ENCODE measurements around the gene HLF. TPM values are rescaled to one million over a fixed set of nuclear protein-coding genes. Genes with fewer than 3 reads are reported as not detected.

HLF gene
- total RNA-seq, 5 donors from 2014 or later (not counting 1 experiment from before 2014, with no cell fraction given): 0.55 to 5.2 (median 2.5) TPM

DNA sequence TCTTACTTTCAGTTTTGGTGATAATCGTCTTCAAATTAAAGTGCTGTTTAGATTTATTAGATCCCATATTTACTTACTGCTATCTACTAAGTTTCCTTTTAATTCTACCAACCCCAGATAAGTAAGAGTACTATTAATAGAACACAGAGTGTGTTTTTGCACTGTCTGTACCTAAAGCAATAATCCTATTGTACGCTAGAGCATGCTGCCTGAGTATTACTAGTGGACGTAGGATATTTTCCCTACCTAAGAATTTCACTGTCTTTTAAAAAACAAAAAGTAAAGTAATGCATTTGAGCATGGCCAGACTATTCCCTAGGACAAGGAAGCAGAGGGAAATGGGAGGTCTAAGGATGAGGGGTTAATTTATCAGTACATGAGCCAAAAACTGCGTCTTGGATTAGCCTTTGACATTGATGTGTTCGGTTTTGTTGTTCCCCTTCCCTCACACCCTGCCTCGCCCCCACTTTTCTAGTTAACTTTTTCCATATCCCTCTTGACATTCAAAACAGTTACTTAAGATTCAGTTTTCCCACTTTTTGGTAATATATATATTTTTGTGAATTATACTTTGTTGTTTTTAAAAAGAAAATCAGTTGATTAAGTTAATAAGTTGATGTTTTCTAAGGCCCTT is 56.8 kb downstream of the HLF start:
- CTCF ChIA-PET: no interaction called here
- Histone ChIP-seq H3K36me3 (ENCODE audit: control insufficient read depth in 2 of 2, extremely low read depth in 1 of 2, insufficient read depth in 1 of 2, low read length in 1 of 2) (no peaks in the 10 kb centered on the region), H3K4me3 (ENCODE audit: control insufficient read depth in 1 of 2, extremely low read depth in 1 of 2, low read length in 1 of 2) (no peak overlapping the region), H3K27me3 (replicated peaks in 1 of 2; ENCODE audit: control insufficient read depth in 2 of 2, extremely low read depth in 1 of 2, insufficient read depth in 2 of 2, low read length in 1 of 2) (no peaks in the 10 kb centered on the region), H3K4me1 (ENCODE audit: control insufficient read depth in 1 of 2, extremely low read depth in 1 of 2, insufficient read depth in 2 of 2, low read length in 2 of 2) (no peaks in the 10 kb centered on the region), H3K9me3 (no peaks in the 10 kb centered on the region), H3K27ac (ENCODE audit: low read length) (no peak overlapping the region)
- H3K27ac Mint-ChIP-seq: no peak overlapping the region
- H3K36me3 Mint-ChIP-seq: no peaks in the 10 kb centered on the region
- no peak for DNase-seq
- no peak overlapping the region for H3K4me3 Mint-ChIP-seq
- no peaks in the 10 kb centered on the region for H3K9me3 Mint-ChIP-seq
- H3K27me3 Mint-ChIP-seq: peaks cover 0 to 9% of the 10 kb centered on the region in 2 donors
- no peak for ATAC-seq (replicated peaks in 1 of 4)
- WGBS (ENCODE audit: insufficient coverage): no CpG with 5 or more reads among the region's 6 CpGs
- H3K4me1 Mint-ChIP-seq: no peaks in the 10 kb centered on the region
- POLR2A ChIA-PET: no interaction called here

DNA sequence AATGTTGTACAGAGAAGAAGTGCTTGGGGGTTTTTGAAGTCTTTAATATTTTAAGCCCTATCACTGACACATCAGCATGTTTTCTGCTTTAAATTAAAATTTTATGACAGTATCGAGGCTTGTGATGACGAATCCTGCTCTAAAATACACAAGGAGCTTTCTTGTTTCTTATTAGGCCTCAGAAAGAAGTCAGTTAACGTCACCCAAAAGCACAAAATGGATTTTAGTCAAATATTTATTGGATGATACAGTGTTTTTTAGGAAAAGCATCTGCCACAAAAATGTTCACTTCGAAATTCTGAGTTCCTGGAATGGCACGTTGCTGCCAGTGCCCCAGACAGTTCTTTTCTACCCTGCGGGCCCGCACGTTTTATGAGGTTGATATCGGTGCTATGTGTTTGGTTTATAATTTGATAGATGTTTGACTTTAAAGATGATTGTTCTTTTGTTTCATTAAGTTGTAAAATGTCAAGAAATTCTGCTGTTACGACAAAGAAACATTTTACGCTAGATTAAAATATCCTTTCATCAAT is 57.8 kb downstream of the HLF start:
- WGBS (ENCODE audit: insufficient coverage): 70% methylated on average over 2 of the region's 11 CpGs
- CTCF ChIA-PET: no interaction called here
- no peak for DNase-seq

DNA sequence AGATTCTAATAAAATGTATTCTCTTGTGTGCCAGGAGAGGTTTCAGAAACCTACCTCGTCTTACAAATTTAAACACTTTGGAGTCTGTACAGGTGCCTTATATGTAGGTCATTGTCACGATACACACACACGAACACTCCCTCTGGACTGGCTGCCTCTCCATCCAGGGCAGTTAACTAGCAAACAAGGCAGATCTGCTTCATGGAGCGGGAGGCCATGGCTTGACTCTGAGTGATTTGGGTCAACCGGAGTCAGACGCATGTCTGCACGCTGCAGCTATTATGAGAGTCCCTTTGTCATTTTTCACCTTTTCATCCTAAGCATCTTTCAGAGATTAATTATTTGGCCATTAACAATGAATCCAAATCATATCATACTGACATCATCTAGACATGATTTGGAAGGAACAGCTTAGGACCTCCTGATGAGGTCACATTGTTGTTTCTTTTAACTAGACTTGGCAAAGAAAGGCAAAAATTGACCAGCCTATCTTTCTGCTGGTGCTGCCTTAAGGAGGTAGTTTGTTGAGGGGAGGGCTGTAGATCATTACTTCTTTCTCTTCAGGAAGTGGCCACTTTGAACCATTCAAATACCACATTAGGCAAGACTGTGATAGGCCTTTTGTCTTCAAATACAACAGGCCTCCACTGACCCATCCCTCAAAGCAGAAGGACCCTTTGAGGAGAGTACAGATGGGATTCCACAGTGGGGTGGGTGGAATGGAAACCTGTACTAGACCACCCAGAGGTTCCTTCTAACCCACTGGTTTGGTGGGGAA is 58.9 kb downstream of the HLF start:
- H3K4me3 Mint-ChIP-seq: no peak overlapping the region
- no peak overlapping the region for H3K27ac Mint-ChIP-seq
- peaks cover 0 to 11% of the 10 kb centered on the region in 2 donors for H3K27me3 Mint-ChIP-seq
- H3K4me3 ChIP-seq (ENCODE audit: control insufficient read depth in 1 of 2, extremely low read depth in 1 of 2, low read length in 1 of 2): no peak overlapping the region
- no peaks in the 10 kb centered on the region for H3K27me3 ChIP-seq (replicated peaks in 1 of 2; ENCODE audit: control insufficient read depth in 2 of 2, extremely low read depth in 1 of 2, insufficient read depth in 2 of 2, low read length in 1 of 2)
- no peaks in the 10 kb centered on the region for H3K9me3 ChIP-seq
- no peaks in the 10 kb centered on the region for H3K36me3 Mint-ChIP-seq
- no peak for ATAC-seq (replicated peaks in 1 of 4)
- H3K27ac ChIP-seq (ENCODE audit: low read length): no peak overlapping the region
- H3K9me3 Mint-ChIP-seq: peaks cover 0 to 5% (median 2%) of the 10 kb centered on the region in 3 donors
- no peak for DNase-seq
- H3K4me1 Mint-ChIP-seq: no peaks in the 10 kb centered on the region
- CTCF ChIA-PET: interaction anchor here in 1 of 2 donors (0.6 kb wide), 1 partner anchor 332 kb away, joined by 3 read pairs; no protein-coding TSS in a partner anchor
- WGBS (ENCODE audit: insufficient coverage): 100% methylated on average over 3 of the region's 7 CpGs
- POLR2A ChIA-PET: no interaction called here
- H3K4me1 ChIP-seq (ENCODE audit: control insufficient read depth in 1 of 2, extremely low read depth in 1 of 2, insufficient read depth in 2 of 2, low read length in 2 of 2): no peaks in the 10 kb centered on the region
- no peaks in the 10 kb centered on the region for H3K36me3 ChIP-seq (ENCODE audit: control insufficient read depth in 2 of 2, extremely low read depth in 1 of 2, insufficient read depth in 1 of 2, low read length in 1 of 2)

More for the DNA sequence above, 57.8 kb downstream of the HLF start:
- Mint-ChIP-seq H3K27ac (no peak overlapping the region), H3K36me3 (no peaks in the 10 kb centered on the region), H3K27me3 (peaks cover 0 to 13% of the 10 kb centered on the region in 2 donors), H3K4me1 (no peaks in the 10 kb centered on the region), H3K4me3 (no peak overlapping the region), H3K9me3 (no peaks in the 10 kb centered on the region)
- Histone ChIP-seq H3K36me3 (ENCODE audit: control insufficient read depth in 2 of 2, extremely low read depth in 1 of 2, insufficient read depth in 1 of 2, low read length in 1 of 2) (no peaks in the 10 kb centered on the region), H3K27me3 (replicated peaks in 1 of 2; ENCODE audit: control insufficient read depth in 2 of 2, extremely low read depth in 1 of 2, insufficient read depth in 2 of 2, low read length in 1 of 2) (no peaks in the 10 kb centered on the region), H3K9me3 (no peaks in the 10 kb centered on the region), H3K4me3 (ENCODE audit: control insufficient read depth in 1 of 2, extremely low read depth in 1 of 2, low read length in 1 of 2) (no peak overlapping the region), H3K4me1 (ENCODE audit: control insufficient read depth in 1 of 2, extremely low read depth in 1 of 2, insufficient read depth in 2 of 2, low read length in 2 of 2) (no peaks in the 10 kb centered on the region), H3K27ac (ENCODE audit: low read length) (no peak overlapping the region)
- no peak for ATAC-seq (replicated peaks in 1 of 4)
- POLR2A ChIA-PET: interaction anchor here in 1 of 2 donors (0.6 kb wide), 1 partner anchor 311 kb away, joined by 3 read pairs; no protein-coding TSS in a partner anchor

DNA sequence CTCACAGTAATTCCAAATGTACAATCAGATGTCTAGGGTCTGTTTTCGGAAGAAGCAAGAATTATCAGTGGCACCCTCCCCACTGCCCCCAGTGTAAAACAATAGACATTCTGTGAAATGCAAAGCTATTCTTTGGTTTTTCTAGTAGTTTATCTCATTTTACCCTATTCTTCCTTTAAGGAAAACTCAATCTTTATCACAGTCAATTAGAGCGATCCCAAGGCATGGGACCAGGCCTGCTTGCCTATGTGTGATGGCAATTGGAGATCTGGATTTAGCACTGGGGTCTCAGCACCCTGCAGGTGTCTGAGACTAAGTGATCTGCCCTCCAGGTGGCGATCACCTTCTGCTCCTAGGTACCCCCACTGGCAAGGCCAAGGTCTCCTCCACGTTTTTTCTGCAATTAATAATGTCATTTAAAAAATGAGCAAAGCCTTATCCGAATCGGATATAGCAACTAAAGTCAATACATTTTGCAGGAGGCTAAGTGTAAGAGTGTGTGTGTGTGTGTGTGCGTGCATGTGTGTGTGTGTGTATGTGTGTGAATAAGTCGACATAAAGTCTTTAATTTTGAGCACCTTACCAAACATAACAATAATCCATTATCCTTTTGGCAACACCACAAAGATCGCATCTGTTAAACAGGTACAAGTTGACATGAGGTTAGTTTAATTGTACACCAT is 59.7 kb downstream of the HLF start:
- H3K4me1 Mint-ChIP-seq: no peaks in the 10 kb centered on the region
- Histone ChIP-seq H3K27me3 (replicated peaks in 1 of 2; ENCODE audit: control insufficient read depth in 2 of 2, extremely low read depth in 1 of 2, insufficient read depth in 2 of 2, low read length in 1 of 2) (no peaks in the 10 kb centered on the region), H3K9me3 (no peaks in the 10 kb centered on the region), H3K27ac (ENCODE audit: low read length) (no peak overlapping the region), H3K4me3 (ENCODE audit: control insufficient read depth in 1 of 2, extremely low read depth in 1 of 2, low read length in 1 of 2) (no peak overlapping the region), H3K4me1 (ENCODE audit: control insufficient read depth in 1 of 2, extremely low read depth in 1 of 2, insufficient read depth in 2 of 2, low read length in 2 of 2) (no peaks in the 10 kb centered on the region), H3K36me3 (ENCODE audit: control insufficient read depth in 2 of 2, extremely low read depth in 1 of 2, insufficient read depth in 1 of 2, low read length in 1 of 2) (no peaks in the 10 kb centered on the region)
- H3K4me3 Mint-ChIP-seq: no peak overlapping the region
- ChIA-PET CTCF (no interaction called here), POLR2A (no interaction called here)
- DNase-seq (peak in 1 of 35 experiments; percentile 8), ATAC-seq (replicated peaks in 1 of 4) (peak in 1 of 4 experiments; percentile 35)
- WGBS (ENCODE audit: insufficient coverage): 100% methylated on average over 1 of the region's 9 CpGs
- peaks cover 0 to 6% of the 10 kb centered on the region in 2 donors for H3K27me3 Mint-ChIP-seq
- H3K9me3 Mint-ChIP-seq: peaks cover 0 to 8% (median 2%) of the 10 kb centered on the region in 3 donors
- peak overlapping the region in 1 of 2 donors; percentile 57 for H3K27ac Mint-ChIP-seq
- H3K36me3 Mint-ChIP-seq: no peaks in the 10 kb centered on the region

DNA sequence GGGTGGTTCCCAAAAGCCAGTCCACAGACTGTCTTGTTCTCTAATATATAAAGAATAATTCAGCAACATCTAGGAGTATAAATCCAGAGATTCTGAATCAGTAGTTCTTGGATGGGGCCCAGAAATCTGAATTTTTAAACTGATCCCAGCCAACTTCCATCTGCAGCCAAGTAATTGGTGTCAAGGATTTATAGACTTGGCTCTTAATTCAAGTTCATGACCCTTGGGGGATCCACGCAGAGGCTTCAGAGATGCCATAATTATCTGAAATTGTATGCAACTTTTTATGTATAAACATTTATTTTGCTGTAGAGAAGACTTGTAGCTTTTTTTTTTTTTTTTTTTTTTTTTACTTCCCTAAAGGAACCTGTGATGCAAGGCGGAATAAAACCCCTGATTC is 60.6 kb downstream of the HLF start:
- no peak overlapping the region for H3K4me3 ChIP-seq (ENCODE audit: control insufficient read depth in 1 of 2, extremely low read depth in 1 of 2, low read length in 1 of 2)
- no peaks in the 10 kb centered on the region for H3K36me3 ChIP-seq (ENCODE audit: control insufficient read depth in 2 of 2, extremely low read depth in 1 of 2, insufficient read depth in 1 of 2, low read length in 1 of 2)
- CTCF ChIA-PET: no interaction called here
- H3K9me3 ChIP-seq: no peaks in the 10 kb centered on the region
- POLR2A ChIA-PET: no interaction called here
- ATAC-seq (replicated peaks in 1 of 4) (no peak), DNase-seq (no peak)
- Mint-ChIP-seq H3K27me3 (peaks cover 0 to 6% of the 10 kb centered on the region in 2 donors), H3K9me3 (peaks cover 0 to 8% (median 2%) of the 10 kb centered on the region in 3 donors), H3K27ac (no peak overlapping the region), H3K4me1 (no peaks in the 10 kb centered on the region), H3K36me3 (no peaks in the 10 kb centered on the region), H3K4me3 (no peak overlapping the region)
- no peaks in the 10 kb centered on the region for H3K27me3 ChIP-seq (replicated peaks in 1 of 2; ENCODE audit: control insufficient read depth in 2 of 2, extremely low read depth in 1 of 2, insufficient read depth in 2 of 2, low read length in 1 of 2)
- no CpG with 5 or more reads among the region's 2 CpGs for WGBS (ENCODE audit: insufficient coverage)
- H3K4me1 ChIP-seq (ENCODE audit: control insufficient read depth in 1 of 2, extremely low read depth in 1 of 2, insufficient read depth in 2 of 2, low read length in 2 of 2): no peaks in the 10 kb centered on the region
- H3K27ac ChIP-seq (ENCODE audit: low read length): no peak overlapping the region

DNA sequence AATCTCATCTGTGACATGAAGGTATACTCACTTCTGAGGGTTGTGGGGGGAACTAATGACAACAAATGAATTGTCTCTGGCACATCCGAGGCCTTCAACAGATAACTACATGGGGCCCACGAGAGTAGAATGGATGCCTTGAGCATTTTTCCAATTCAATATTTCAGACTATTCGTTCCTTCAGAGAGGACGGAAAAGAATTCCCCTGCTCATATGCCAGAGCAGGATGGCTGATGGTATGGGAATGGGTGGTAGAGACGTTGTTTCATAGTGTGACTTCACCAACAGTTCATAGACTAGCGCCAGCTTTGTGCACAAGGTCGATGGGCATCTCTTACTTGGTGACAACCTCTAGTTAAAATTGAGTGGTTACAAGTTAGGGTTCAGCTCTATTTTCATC is 61.3 kb downstream of the HLF start:
- no peaks in the 10 kb centered on the region for H3K36me3 ChIP-seq (ENCODE audit: control insufficient read depth in 2 of 2, extremely low read depth in 1 of 2, insufficient read depth in 1 of 2, low read length in 1 of 2)
- no peak for DNase-seq
- Mint-ChIP-seq H3K4me3 (no peak overlapping the region), H3K9me3 (peaks cover 0 to 8% (median 2%) of the 10 kb centered on the region in 3 donors), H3K4me1 (no peaks in the 10 kb centered on the region), H3K36me3 (no peaks in the 10 kb centered on the region), H3K27ac (no peak overlapping the region), H3K27me3 (peaks cover 0 to 6% of the 10 kb centered on the region in 2 donors)
- no peak overlapping the region for H3K27ac ChIP-seq (ENCODE audit: low read length)
- no peaks in the 10 kb centered on the region for H3K4me1 ChIP-seq (ENCODE audit: control insufficient read depth in 1 of 2, extremely low read depth in 1 of 2, insufficient read depth in 2 of 2, low read length in 2 of 2)
- no peaks in the 10 kb centered on the region for H3K27me3 ChIP-seq (replicated peaks in 1 of 2; ENCODE audit: control insufficient read depth in 2 of 2, extremely low read depth in 1 of 2, insufficient read depth in 2 of 2, low read length in 1 of 2)
- no peak overlapping the region for H3K4me3 ChIP-seq (ENCODE audit: control insufficient read depth in 1 of 2, extremely low read depth in 1 of 2, low read length in 1 of 2)
- WGBS (ENCODE audit: insufficient coverage): no CpG with 5 or more reads among the region's 7 CpGs
- ChIA-PET CTCF (interaction anchor here in 1 of 2 donors (1.2 kb wide), 1 partner anchor 332 kb away, joined by 3 read pairs; no protein-coding TSS in a partner anchor), POLR2A (no interaction called here)
- no peak for ATAC-seq (replicated peaks in 1 of 4)
- H3K9me3 ChIP-seq: no peaks in the 10 kb centered on the region
